GM12878 (cell line): ENCODE results near the gene PARPBP. TPM values are rescaled to one million over a fixed set of nuclear protein-coding genes. Genes with fewer than 3 reads are reported as not detected.

Experiments used
- ATAC-seq: fragments of 200-7000 bp; cut with Tn5 transposase; 3 replicates; pipeline ENCODE4 v1.9.1; 2020; ENCODE audit warnings: mild to moderate bottlenecking, moderate library complexity
- BruUV-seq: library from RNA; stranded (reverse); fragments of 400-500 nt; replicated peaks from 2 replicates; lab custom pipeline; 2021; lab: Mats Ljungman, UMichigan
- CTCF ChIA-PET: fragments of 300-600 bp; sonication (Branson Sonifier 250); formaldehyde crosslinking; extraction: SDS; loops from one replicate; lab custom pipeline; 2021; ENCODE audit warnings: inconsistent platforms; lab: Yijun Ruan, JAX
- POLR2A ChIA-PET: fragments of 350-600 bp; formaldehyde crosslinking; extraction: SDS; loops from one replicate; lab custom pipeline; 2021; ENCODE audit warnings: inconsistent platforms; lab: Charles Lee
- RAD21 ChIA-PET: fragments of 300-600 bp; sonication (Branson Sonifier 250); formaldehyde crosslinking; loops from one replicate; lab custom pipeline; 2023; ENCODE audit warnings: antibody characterized with exemption; ENCODE audit not compliant: unreplicated experiment; lab: Charles Lee
- SMC1A ChIA-PET: fragments of 300-600 bp; sonication (Branson Sonifier 250); formaldehyde crosslinking; loops from one replicate; lab custom pipeline; 2023; ENCODE audit not compliant: unreplicated experiment, uncharacterized antibody; lab: Charles Lee
- DNase-seq: peaks from one replicate; pipeline ENCODE4 v3.0.0-alpha.2; 2011; ENCODE audit warnings: low read depth, low spot score
- FAIRE-seq: peaks from 3 replicates; lab custom pipeline; 2011; peaks lifted over from hg19 to GRCh38; lab: Jason Lieb, UNC
- H2AFZ ChIP-seq: 2 replicates; pipeline ENCODE4 v1.6.0; 2011; ENCODE audit warnings: low read depth, low read length, control low read depth; ENCODE audit not compliant: control insufficient read depth
- H3K27ac ChIP-seq: 2 replicates; pipeline ENCODE4 v1.5.1; 2011; ENCODE audit warnings: control low read depth; ENCODE audit not compliant: control insufficient read depth, insufficient read depth
- H3K27me3 ChIP-seq, 2 experiments: replicated peaks in 1 of 2; 2 replicates each; pipeline versions ENCODE4 v1.6.0 to v1.6.1; 2011; ENCODE audit warnings: low read length in 1 of 2; ENCODE audit not compliant: control insufficient read depth in 2 of 2, insufficient read depth in 2 of 2
- H3K36me3 ChIP-seq, 2 experiments: 2 replicates each; pipeline ENCODE4 v1.5.1; 2011; ENCODE audit warnings: low read length in 1 of 2; ENCODE audit not compliant: control insufficient read depth in 2 of 2, insufficient read depth in 2 of 2
- H3K4me1 ChIP-seq: 2 replicates; pipeline ENCODE4 v1.6.1; 2011; ENCODE audit warnings: mild to moderate bottlenecking, low read length, moderate library complexity, mixed read lengths; ENCODE audit not compliant: control insufficient read depth, insufficient read depth
- H3K4me2 ChIP-seq: 2 replicates; pipeline ENCODE4 v1.6.0; 2011; ENCODE audit warnings: control low read depth; ENCODE audit not compliant: control insufficient read depth, insufficient read depth
- H3K4me3 ChIP-seq: fragments of 200-600 bp; sonication (generic); 2 replicates; pipeline ENCODE4 v1.5.1; 2016
- H3K79me2 ChIP-seq: 2 replicates; pipeline ENCODE4 v1.6.0; 2011; ENCODE audit warnings: low read length; ENCODE audit not compliant: control insufficient read depth, insufficient read depth
- H3K9ac ChIP-seq: 2 replicates; pipeline ENCODE4 v1.8.0; 2011; ENCODE audit warnings: low read length, control low read depth, mixed read lengths; ENCODE audit not compliant: control insufficient read depth, insufficient read depth
- H3K9me3 ChIP-seq: replicated peaks from 3 replicates; pipeline ENCODE4 v1.5.1; 2011; ENCODE audit warnings: mild to moderate bottlenecking, low read length; ENCODE audit not compliant: control insufficient read depth, insufficient read depth
- H4K20me1 ChIP-seq: 2 replicates; pipeline ENCODE4 v1.6.0; 2011; ENCODE audit not compliant: control insufficient read depth, insufficient read depth
- CUX1 ChIP-seq: IDR thresholded peaks from 2 replicates; pipeline ENCODE4 v1.6.1; 2012; ENCODE audit warnings: improper control_type of control experiment, low read depth, low read length; ENCODE audit not compliant: insufficient replicate concordance
- E4F1 ChIP-seq: fragments of 450-650 bp; IDR thresholded peaks from 2 replicates; pipeline ENCODE4 v1.6.1; 2018; ENCODE audit warnings: borderline replicate concordance, mild to moderate bottlenecking; ENCODE audit not compliant: partially characterized antibody
- POLR2AphosphoS5 ChIP-seq: IDR thresholded peaks from 2 replicates; pipeline ENCODE4 v1.6.1; 2011; ENCODE audit warnings: mild to moderate bottlenecking, low read length, inconsistent platforms
- SMAD1 ChIP-seq: fragments of 450-650 bp; IDR thresholded peaks from 2 replicates; pipeline ENCODE4 v1.6.1; 2018; ENCODE audit warnings: mild to moderate bottlenecking, low read depth; ENCODE audit not compliant: partially characterized antibody
- STAT3 ChIP-seq: IDR thresholded peaks from 2 replicates; pipeline ENCODE4 v1.6.1; 2011; ENCODE audit warnings: low read depth, low read length, improper control_type of control experiment
- TARDBP ChIP-seq: IDR thresholded peaks from 2 replicates; pipeline ENCODE4 v1.6.1; 2016; ENCODE audit warnings: borderline replicate concordance
- WGBS: methylation state at CpG from one replicate; pipeline ENCODE4 v1.1.6; 2016; ENCODE audit warnings: low lambda C conversion rate; ENCODE audit not compliant: insufficient replicate concordance, insufficient coverage; ENCODE audit errors: missing lambda C conversion rate; 5-methylcytosine and 5-hydroxymethylcytosine counted together
- in situ Hi-C: fragments of 300-500 bp; cut with MboI; formaldehyde crosslinking; loops from 9 replicates; pipeline ENCODE4 v1.14.3; 2018; ENCODE audit warnings: mixed read lengths
- intact Hi-C: fragments of 100-400 bp; cut with micrococcal nuclease; formaldehyde crosslinking; loops from one replicate; pipeline ENCODE4 v1.14.2; 2022; ENCODE audit not compliant: unreplicated experiment
- polyA plus RNA-seq, 11 experiments: library from polyadenylated mRNA; depleted of rRNA in 4 of 11; unstranded in 6 of 11; stranded (reverse) in 5 of 11; fragments of >200 nt; fragmentation: Nextera tagmentation in 4 of 11; fragmentation: Illumina TruSeq in 1 of 11; extraction: Ambion mirVana in 4 of 11; extraction: Trizol in 1 of 11; gene quantifications; 1 replicate in 1 of 11; 2 replicates in 10 of 11; pipeline versions ENCODE4 v1.2.1 to v1.2.3, GENCODE V29; 2011 to 2016; ENCODE audit warnings: inconsistent platforms in 2 of 11, missing spikeins in 2 of 11, low read depth in 1 of 11
- total RNA-seq, 4 experiments: library from RNA; depleted of rRNA in 3 of 4; stranded (reverse); fragments of >200 nt in 3 of 4; fragmentation: Illumina TruSeq in 1 of 4; extraction: Trizol in 1 of 4; gene quantifications; 2 replicates each; pipeline versions ENCODE4 v1.2.1 to v1.2.3, GENCODE V29; 2013 to 2021

The PARPBP gene
- total and polyA plus RNA-seq, 10 of the 15 experiments (the other 5 are each of a cell fraction or from before 2014, with no cell fraction given), result 20.3 to 57.7 (median 32.4) TPM

GRCh38 chr12:102110782-102111181 lies 9.2 kb upstream of the PARPBP start (continued):
- TF ChIP-seq CUX1, result no peak
- TF ChIP-seq STAT3, result no peak

GRCh38 chr12:102114212-102114611 lies 5.8 kb upstream of the PARPBP start:
- no peak for FAIRE-seq
- peaks cover 4% of the 10 kb centered on the region for H3K79me2 ChIP-seq
- no peak for ATAC-seq
- ChIA-PET SMC1A (interaction anchor here (0.8 to 1.3 kb wide), 3 partner anchors 58 to 649 kb away, joined by 3 to 4 read pairs (median 3); no protein-coding TSS in a partner anchor), CTCF (no interaction called here), POLR2A (interaction anchor here (0.5 kb wide), 1 partner anchor 68 kb away, joined by 3 read pairs; no protein-coding TSS in a partner anchor), RAD21 (no interaction called here)
- no peaks in the 10 kb centered on the region for H3K9me3 ChIP-seq
- no peaks in the 10 kb centered on the region for H3K27me3 ChIP-seq
- no peak overlapping the region for H3K27ac ChIP-seq
- in situ Hi-C loops (no loop called here), intact Hi-C loops (no loop called here)
- H3K9ac ChIP-seq, result no peak overlapping the region
- H3K4me1 ChIP-seq, result no peaks in the 10 kb centered on the region
- no peak overlapping the region for H2AFZ ChIP-seq
- TF ChIP-seq E4F1, result no peak
- TF ChIP-seq SMAD1, result no peak
- TF ChIP-seq POLR2AphosphoS5, result no peak
- no peak for TF ChIP-seq TARDBP
- no peak overlapping the region for H3K4me3 ChIP-seq
- 98% methylated on average over 2 of the region's 2 CpGs for WGBS
- no peak for DNase-seq
- no peaks in the 10 kb centered on the region for H4K20me1 ChIP-seq
- no peak overlapping the region for H3K4me2 ChIP-seq
- H3K36me3 ChIP-seq, result peaks cover 3 to 19% of the 10 kb centered on the region in 2 experiments; a peak in 1 of 4 replicates
- BruUV-seq, result no TSS peak
